GM06990 (cell line): ENCODE data around the gene IQSEC1.

ENCODE experiments used
- DNase-seq: peaks from one replicate; pipeline ENCODE4 v3.0.0-alpha.2; 2011; ENCODE audit not compliant: insufficient read length; ENCODE audit errors: extremely low read depth
- H3K27me3 ChIP-seq: replicated peaks from 2 replicates; pipeline ENCODE4 v1.6.0; 2011; ENCODE audit warnings: low read length; ENCODE audit not compliant: control insufficient read depth, insufficient read depth
- H3K36me3 ChIP-seq: 2 replicates; pipeline ENCODE4 v1.5.1; 2011; ENCODE audit warnings: low read length; ENCODE audit not compliant: control insufficient read depth, insufficient read depth
- H3K4me3 ChIP-seq: replicated peaks from 2 replicates; pipeline ENCODE4 v1.5.1; 2011; ENCODE audit warnings: low read depth, mild to moderate bottlenecking, control low read depth, low read length
- TF ChIP-seq, protein P1 (sequence below): IDR thresholded peaks from 2 replicates; pipeline ENCODE4 v1.5.1; 2011; ENCODE audit warnings: low read length, control low read depth, mild to moderate bottlenecking, inconsistent platforms; ENCODE audit not compliant: insufficient read depth, poor library complexity, severe bottlenecking

Gene IQSEC1

GRCh38 chr3:13058346-13059120 is 14.7 kb downstream of the IQSEC1 start:
- no peak for DNase-seq
- Histone ChIP-seq H3K36me3 (no peaks in the 10 kb centered on the region), H3K27me3 (no peaks in the 10 kb centered on the region), H3K4me3 (no peak overlapping the region)
- TF ChIP-seq, protein P1, sequence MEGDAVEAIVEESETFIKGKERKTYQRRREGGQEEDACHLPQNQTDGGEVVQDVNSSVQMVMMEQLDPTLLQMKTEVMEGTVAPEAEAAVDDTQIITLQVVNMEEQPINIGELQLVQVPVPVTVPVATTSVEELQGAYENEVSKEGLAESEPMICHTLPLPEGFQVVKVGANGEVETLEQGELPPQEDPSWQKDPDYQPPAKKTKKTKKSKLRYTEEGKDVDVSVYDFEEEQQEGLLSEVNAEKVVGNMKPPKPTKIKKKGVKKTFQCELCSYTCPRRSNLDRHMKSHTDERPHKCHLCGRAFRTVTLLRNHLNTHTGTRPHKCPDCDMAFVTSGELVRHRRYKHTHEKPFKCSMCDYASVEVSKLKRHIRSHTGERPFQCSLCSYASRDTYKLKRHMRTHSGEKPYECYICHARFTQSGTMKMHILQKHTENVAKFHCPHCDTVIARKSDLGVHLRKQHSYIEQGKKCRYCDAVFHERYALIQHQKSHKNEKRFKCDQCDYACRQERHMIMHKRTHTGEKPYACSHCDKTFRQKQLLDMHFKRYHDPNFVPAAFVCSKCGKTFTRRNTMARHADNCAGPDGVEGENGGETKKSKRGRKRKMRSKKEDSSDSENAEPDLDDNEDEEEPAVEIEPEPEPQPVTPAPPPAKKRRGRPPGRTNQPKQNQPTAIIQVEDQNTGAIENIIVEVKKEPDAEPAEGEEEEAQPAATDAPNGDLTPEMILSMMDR, result no peak

DNA sequence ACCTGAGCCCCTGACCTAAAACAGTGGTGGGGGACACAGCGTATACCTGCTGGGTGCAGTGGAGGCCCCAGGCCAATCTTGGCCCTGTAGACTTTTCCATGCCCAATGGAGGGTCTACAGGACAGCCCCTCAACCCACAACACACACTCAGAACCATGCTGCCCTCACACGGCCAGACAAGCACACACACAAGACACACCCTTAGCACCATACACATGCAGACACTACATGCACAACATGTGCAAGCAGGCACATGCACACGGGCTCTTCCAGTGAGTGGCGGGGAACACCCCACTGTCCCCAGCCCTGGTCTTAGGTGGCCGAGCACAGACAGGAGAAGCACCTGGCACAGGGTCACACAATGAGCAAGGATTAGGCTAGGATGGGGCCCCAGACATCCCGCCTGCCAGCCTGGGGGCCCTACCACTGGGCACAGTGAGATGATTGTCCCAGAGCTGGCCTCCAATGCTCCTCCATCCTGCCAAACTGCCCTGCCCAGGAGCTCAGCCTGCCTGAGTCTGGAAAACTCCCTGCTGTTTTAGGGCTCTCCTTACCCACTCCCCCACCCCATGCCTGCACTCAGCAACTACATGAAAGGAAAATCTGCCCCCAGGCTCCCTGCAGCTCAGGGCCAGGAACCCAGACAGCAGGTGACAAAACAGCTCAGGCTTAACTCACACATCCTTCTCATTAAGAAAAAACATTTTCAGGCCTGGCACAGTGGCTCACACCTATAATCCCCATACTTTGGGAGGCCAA is 15.8 kb downstream of the IQSEC1 start:
- no peak for DNase-seq
- Histone ChIP-seq H3K4me3 (no peak overlapping the region), H3K27me3 (no peaks in the 10 kb centered on the region), H3K36me3 (no peaks in the 10 kb centered on the region)
- TF ChIP-seq, protein P1, result no peak

- no peak for DNase-seq
- Histone ChIP-seq H3K27me3 (no peaks in the 10 kb centered on the region), H3K4me3 (no peak overlapping the region), H3K36me3 (no peaks in the 10 kb centered on the region)
- TF ChIP-seq, protein P1, result no peak
Measured at GRCh38 chr3:13055634-13056033, 17.6 kb downstream of the IQSEC1 start.

- H3K27me3 ChIP-seq, result no peaks in the 10 kb centered on the region
- no peaks in the 10 kb centered on the region for H3K36me3 ChIP-seq
- DNase-seq, result no peak
- no peak overlapping the region for H3K4me3 ChIP-seq
- TF ChIP-seq, protein P1, result no peak
Measured at GRCh38 chr3:13054341-13055285, 18.6 kb downstream of the IQSEC1 start.

- H3K27me3 ChIP-seq, result no peaks in the 10 kb centered on the region
- no peak for DNase-seq
- no peaks in the 10 kb centered on the region for H3K36me3 ChIP-seq
- TF ChIP-seq, protein P1, result no peak
- no peak overlapping the region for H3K4me3 ChIP-seq
Measured at GRCh38 chr3:13053893-13054292, 19.3 kb downstream of the IQSEC1 start.
